GM23248 (cell line): Measurements from ENCODE around the gene CHST8. TPM values are rescaled to one million over a fixed set of nuclear protein-coding genes. Genes with fewer than 3 reads are reported as not detected.
A peak's percentile ranks its signal among the peaks of the same experiment; 100 is the strongest.

ENCODE experiments used
- DNase-seq: peaks from one replicate; pipeline ENCODE4 v3.0.0-alpha.2; 2015
- H2AFZ ChIP-seq: fragments of 200-600 bp; sonication (generic); 2 replicates; pipeline ENCODE4 v1.6.1; 2016; ENCODE audit warnings: antibody characterized with exemption
- H3F3A ChIP-seq: fragments of 200-600 bp; sonication (generic); 2 replicates; pipeline ENCODE4 v1.6.1; 2016; ENCODE audit warnings: mild to moderate bottlenecking, antibody characterized with exemption, mixed run types; ENCODE audit not compliant: insufficient read depth
- H3K27ac ChIP-seq: fragments of 200-600 bp; sonication (generic); 2 replicates; pipeline ENCODE4 v1.5.1; 2016; ENCODE audit warnings: mild to moderate bottlenecking
- H3K27me3 ChIP-seq: fragments of 200-600 bp; sonication (generic); replicated peaks from 2 replicates; pipeline ENCODE4 v1.6.1; 2016; ENCODE audit warnings: mild to moderate bottlenecking; ENCODE audit not compliant: insufficient read depth
- H3K36me3 ChIP-seq: fragments of 200-600 bp; sonication (generic); 2 replicates; pipeline ENCODE4 v1.6.1; 2016; ENCODE audit warnings: low read depth, mild to moderate bottlenecking
- H3K4me1 ChIP-seq: fragments of 200-600 bp; sonication (generic); 2 replicates; pipeline ENCODE4 v1.6.1; 2016; ENCODE audit warnings: mild to moderate bottlenecking; ENCODE audit not compliant: insufficient read depth
- H3K4me2 ChIP-seq: fragments of 200-600 bp; sonication (generic); one replicate; pipeline ENCODE4 v1.6.1; 2016; ENCODE audit warnings: mild to moderate bottlenecking; ENCODE audit not compliant: unreplicated experiment
- H3K4me3 ChIP-seq: fragments of 200-600 bp; sonication (generic); 2 replicates; pipeline ENCODE4 v1.5.1; 2016; ENCODE audit warnings: mild to moderate bottlenecking
- H3K79me2 ChIP-seq: fragments of 200-600 bp; sonication (generic); 2 replicates; pipeline ENCODE4 v1.6.1; 2016; ENCODE audit warnings: mild to moderate bottlenecking; ENCODE audit not compliant: insufficient read depth
- H3K9ac ChIP-seq: fragments of 200-600 bp; sonication (generic); 2 replicates; pipeline ENCODE4 v1.6.1; 2016; ENCODE audit warnings: mild to moderate bottlenecking
- H3K9me2 ChIP-seq: fragments of 200-600 bp; sonication (generic); 2 replicates; pipeline ENCODE4 v1.6.1; 2016; ENCODE audit warnings: mixed run types, mild to moderate bottlenecking, moderate library complexity; ENCODE audit not compliant: insufficient read depth
- H3K9me3 ChIP-seq: fragments of 200-600 bp; sonication (generic); one replicate; pipeline ENCODE4 v1.6.1; 2017; ENCODE audit warnings: low read depth
- H4K20me1 ChIP-seq: fragments of 200-600 bp; sonication (generic); 2 replicates; pipeline ENCODE4 v1.6.0; 2016; ENCODE audit not compliant: insufficient read depth
- EZH2 ChIP-seq: fragments of 200-600 bp; sonication (generic); IDR thresholded peaks from 2 replicates; pipeline ENCODE4 v1.6.1; 2018; ENCODE audit warnings: antibody characterized with exemption, mild to moderate bottlenecking; ENCODE audit not compliant: insufficient read depth, poor library complexity, severe bottlenecking
- EZH2phosphoT487 ChIP-seq: fragments of 200-600 bp; sonication (generic); IDR thresholded peaks from 2 replicates; pipeline ENCODE4 v1.6.1; 2018; ENCODE audit warnings: antibody characterized with exemption, moderate library complexity, mild to moderate bottlenecking, low read depth; ENCODE audit not compliant: insufficient read depth
- WGBS, 2 experiments: methylation state at CpG; one replicate each; pipeline ENCODE4 v1.1.6; 2015 to 2017; ENCODE audit warnings: low lambda C conversion rate in 2 of 2, low coverage in 1 of 2; ENCODE audit errors: missing lambda C conversion rate in 2 of 2; 5-methylcytosine and 5-hydroxymethylcytosine counted together
- in situ Hi-C: fragments of 300-500 bp; cut with MboI; formaldehyde crosslinking; loops from 2 replicates; pipeline ENCODE4 v1.15.0; 2020
- polyA plus RNA-seq: library from polyadenylated mRNA; unstranded; fragments of >200 nt; fragmentation: Nextera tagmentation; extraction: Ambion mirVana; gene quantifications from 2 replicates; pipeline ENCODE4 v1.2.1, GENCODE V29; 2016
- total RNA-seq: library from RNA; depleted of rRNA; stranded (reverse); fragments of >200 nt; shearing (Covaris generic); gene quantifications from 2 replicates; pipeline ENCODE4 v1.2.3, GENCODE V29; 2014; rRNA removed

Gene CHST8
- total and polyA plus RNA-seq, 2 experiments from 2014 or later, result 0.30 to 1.1 TPM

DNA sequence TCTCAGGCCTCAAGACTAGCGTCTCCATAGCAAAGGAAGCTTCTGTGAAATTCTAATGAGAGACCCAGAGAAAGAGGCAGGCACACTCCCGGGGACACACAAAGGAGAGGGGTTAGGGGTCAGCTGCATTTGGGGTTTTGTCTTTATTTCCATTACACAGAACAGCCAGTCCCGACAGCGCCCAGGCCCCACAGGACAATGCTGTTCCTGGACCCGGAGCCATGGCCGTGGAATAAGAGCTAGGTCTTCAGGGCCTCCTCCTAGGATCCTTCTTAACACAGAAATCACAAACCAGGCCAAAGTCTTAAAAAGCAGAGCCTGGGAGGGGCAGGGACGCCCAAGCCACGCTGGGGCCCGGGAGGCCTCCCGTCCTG, 197.7 kb downstream of the CHST8 start:
- no peaks in the 10 kb centered on the region for H3K36me3 ChIP-seq
- no peaks in the 10 kb centered on the region for H3K27me3 ChIP-seq
- no peak for TF ChIP-seq EZH2
- no peak for TF ChIP-seq EZH2phosphoT487
- peak overlapping the region; percentile 13 for H3K4me2 ChIP-seq
- H3K79me2 ChIP-seq, result no peaks in the 10 kb centered on the region
- in situ Hi-C loops, result no loop called here
- H3F3A ChIP-seq, result no peaks in the 10 kb centered on the region; the same call in 1 of the 2 replicates
- H2AFZ ChIP-seq, result peak overlapping the region; percentile 80
- H3K27ac ChIP-seq, result peak overlapping the region; percentile 47
- H4K20me1 ChIP-seq, result no peaks in the 10 kb centered on the region
- H3K9ac ChIP-seq, result peak overlapping the region; percentile 64
- peaks cover 6% of the 10 kb centered on the region; the same call in 1 of the 2 replicates for H3K4me1 ChIP-seq
- DNase-seq, result no peak
- WGBS, 2 experiments, result 47 to 51% methylated on average over 10 of the region's 10 CpGs
- H3K4me3 ChIP-seq, result peak overlapping the region; percentile 61
- no peaks in the 10 kb centered on the region for H3K9me3 ChIP-seq
- H3K9me2 ChIP-seq, result no peaks in the 10 kb centered on the region

DNA sequence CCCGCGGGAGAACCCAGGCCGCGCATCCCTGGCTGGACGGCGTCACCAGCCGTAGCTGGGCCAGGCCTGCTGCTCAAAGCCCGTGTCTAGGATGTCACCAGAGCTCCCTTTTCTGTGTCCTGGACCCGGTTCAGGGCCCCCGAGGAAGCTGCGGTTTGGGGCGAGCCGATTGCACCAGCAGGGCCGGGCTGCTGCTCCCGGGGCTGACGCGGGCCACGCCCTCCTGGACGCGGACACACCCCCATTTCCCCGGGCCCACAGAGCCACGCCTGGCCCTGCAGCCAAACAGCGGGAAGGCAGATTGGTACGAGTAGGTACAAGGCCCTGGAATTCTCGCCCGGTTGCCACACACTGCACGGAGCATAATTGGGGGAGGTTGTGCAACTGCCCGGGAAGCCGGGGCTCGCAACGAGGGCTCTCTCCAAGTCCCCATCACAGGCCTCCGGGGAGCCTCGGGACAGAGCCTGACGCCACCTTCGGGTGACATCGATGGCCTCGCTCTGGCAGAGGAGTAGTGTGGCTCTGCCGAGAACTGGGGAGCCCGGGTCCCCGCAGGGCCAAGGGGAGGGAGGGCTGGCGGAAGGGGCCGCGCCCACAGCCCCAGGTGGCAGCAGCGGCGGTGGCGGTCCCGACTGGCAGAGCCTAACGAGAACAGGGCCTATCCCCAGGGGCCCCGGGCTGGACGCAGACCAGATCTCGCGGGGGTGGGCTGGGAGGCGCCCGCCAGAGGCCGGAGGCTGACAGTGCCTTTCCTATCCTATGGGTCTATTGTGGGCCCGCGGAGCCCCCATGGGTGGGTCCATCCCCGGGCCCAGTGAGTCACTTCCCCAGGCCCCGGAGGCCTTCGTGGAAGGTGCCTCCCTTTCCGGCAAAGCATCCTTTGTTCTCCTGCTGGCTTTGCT, 198.4 kb downstream of the CHST8 start:
- Histone ChIP-seq H3K4me3 (peak overlapping the region; percentile 61), H3K36me3 (no peaks in the 10 kb centered on the region), H3K27ac (peak overlapping the region; percentile 47), H3K9me2 (no peaks in the 10 kb centered on the region), H2AFZ (peak overlapping the region; percentile 80), H3K9ac (peak overlapping the region; percentile 64), H3K79me2 (no peaks in the 10 kb centered on the region), H4K20me1 (no peaks in the 10 kb centered on the region), H3K4me1 (peaks cover 6% of the 10 kb centered on the region; the same call in 1 of the 2 replicates), H3F3A (no peaks in the 10 kb centered on the region; the same call in 1 of the 2 replicates), H3K9me3 (no peaks in the 10 kb centered on the region), H3K27me3 (no peaks in the 10 kb centered on the region), H3K4me2 (peak overlapping the region; percentile 13)
- WGBS, 2 experiments, result 4 to 5% methylated on average over 55 to 61 of the region's 61 CpGs
- TF ChIP-seq EZH2, result no peak
- TF ChIP-seq EZH2phosphoT487, result no peak
- in situ Hi-C loops, result no loop called here
- peak; percentile 85 for DNase-seq

DNA sequence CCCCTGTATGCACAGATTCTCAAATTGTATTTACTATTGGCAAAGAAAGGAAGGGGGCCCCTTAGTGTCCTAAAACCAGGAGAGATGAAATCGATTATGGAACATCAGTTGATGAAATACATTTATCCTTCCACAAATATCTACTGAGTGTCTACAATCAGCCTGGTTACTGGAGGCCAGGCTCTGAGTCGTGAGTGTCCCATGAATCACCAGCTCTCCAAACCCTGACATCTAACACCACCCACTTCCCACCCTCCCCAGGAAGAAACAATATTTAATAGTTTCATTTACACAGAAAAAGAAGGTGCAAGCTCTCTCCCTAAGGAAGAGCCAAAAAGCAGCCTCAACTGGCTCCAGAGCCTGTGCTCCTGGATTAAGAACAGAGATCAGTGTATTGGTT, 200.1 kb downstream of the CHST8 start:
- Histone ChIP-seq H3F3A (no peaks in the 10 kb centered on the region; the same call in 1 of the 2 replicates), H3K27ac (no peak overlapping the region), H2AFZ (no peak overlapping the region), H3K9me2 (no peaks in the 10 kb centered on the region), H3K4me2 (no peak overlapping the region), H3K79me2 (no peaks in the 10 kb centered on the region), H3K4me1 (peaks cover 6% of the 10 kb centered on the region; the same call in 1 of the 2 replicates), H3K9me3 (no peaks in the 10 kb centered on the region), H4K20me1 (no peaks in the 10 kb centered on the region), H3K27me3 (no peaks in the 10 kb centered on the region), H3K4me3 (no peak overlapping the region), H3K9ac (no peak overlapping the region), H3K36me3 (no peaks in the 10 kb centered on the region)
- peak; percentile 44 for DNase-seq
- WGBS, 2 experiments, result 12 to 27% methylated on average over 2 of the region's 2 CpGs
- in situ Hi-C loops, result no loop called here
- TF ChIP-seq EZH2phosphoT487, result no peak
- TF ChIP-seq EZH2, result no peak

Other genes starting within 250 kb of the CHST8 start
- gene CEBPG, start 248.2 kb upstream of the CHST8 start, total RNA-seq, result 33.4 and 36.2 TPM in 2 replicates
- 27.4 and 27.6 TPM in 2 replicates for gene CEBPG, start 248.2 kb upstream of the CHST8 start, polyA plus RNA-seq
- gene PEPD, start 100.2 kb upstream of the CHST8 start, total RNA-seq, result 45.4 and 54.8 TPM in 2 replicates
- gene PEPD, start 100.2 kb upstream of the CHST8 start, polyA plus RNA-seq, result 86.5 and 92.3 TPM in 2 replicates
- gene KCTD15, start 174.9 kb downstream of the CHST8 start, total RNA-seq, result 105 and 117 TPM in 2 replicates
- gene KCTD15, start 174.9 kb downstream of the CHST8 start, polyA plus RNA-seq, result 7.5 and 8.1 TPM in 2 replicates